ENCODE data around the gene SLC7A4. TPM values are rescaled to one million over a fixed set of nuclear protein-coding genes. Genes with fewer than 3 reads are reported as not detected.

SLC7A4 gene
- total RNA-seq, 1 donor = not detected

DNA sequence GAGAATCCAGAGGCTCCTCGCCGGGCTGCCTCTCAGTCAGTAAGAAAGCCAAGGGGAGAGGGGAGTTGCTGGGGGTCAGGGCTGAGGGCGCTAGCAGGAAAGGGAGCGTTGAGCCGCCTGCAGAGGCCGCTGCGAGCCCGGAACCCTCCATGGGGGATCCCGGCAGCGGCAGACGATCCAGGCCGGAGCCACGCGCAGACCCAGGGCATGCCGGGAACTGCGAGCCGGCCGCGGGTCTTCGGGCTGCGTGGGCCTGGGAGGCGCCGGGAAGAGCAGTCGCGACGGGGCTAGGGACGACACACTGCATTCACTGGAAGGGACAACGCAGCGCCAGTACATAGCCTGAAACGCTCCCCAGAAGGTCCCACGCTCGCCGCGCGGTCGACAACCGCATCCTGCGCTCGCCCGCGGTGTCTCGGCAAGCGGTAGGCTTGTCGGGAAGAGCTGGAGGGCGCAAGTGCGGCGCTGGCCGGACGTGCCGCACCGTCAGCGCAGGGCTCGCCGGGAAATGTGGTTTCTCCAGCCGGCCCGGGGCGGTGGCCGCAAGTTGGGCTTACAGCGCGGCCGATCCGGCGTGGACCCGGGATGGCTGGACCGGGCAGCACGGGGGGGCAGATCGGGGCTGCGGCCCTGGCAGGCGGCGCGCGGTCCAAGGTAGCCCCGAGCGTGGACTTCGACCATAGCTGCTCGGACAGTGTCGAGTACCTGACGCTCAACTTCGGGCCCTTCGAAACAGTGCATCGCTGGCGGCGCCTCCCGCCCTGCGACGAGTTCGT, 50.4 kb downstream of the SLC7A4 start, which contains the start of gene LZTR1:
LZTR1 (plus strand) TSS at position 511 of the 776 bp plus-strand sequence; CDS start at position 586, 75 bp downstream.
- no peaks in the 10 kb centered on the region for H3K9me3 ChIP-seq (ENCODE audit: low read depth, low read length)
- peaks cover 30% of the 10 kb centered on the region for H3K4me1 ChIP-seq (ENCODE audit: insufficient read depth, low read length)
- H3K4me3 ChIP-seq (ENCODE audit: low read length) = peak within 1 kb of the TSS; percentile 71
- no peaks in the 10 kb centered on the region for H3K27me3 ChIP-seq (ENCODE audit: insufficient read depth, low read length)

DNA sequence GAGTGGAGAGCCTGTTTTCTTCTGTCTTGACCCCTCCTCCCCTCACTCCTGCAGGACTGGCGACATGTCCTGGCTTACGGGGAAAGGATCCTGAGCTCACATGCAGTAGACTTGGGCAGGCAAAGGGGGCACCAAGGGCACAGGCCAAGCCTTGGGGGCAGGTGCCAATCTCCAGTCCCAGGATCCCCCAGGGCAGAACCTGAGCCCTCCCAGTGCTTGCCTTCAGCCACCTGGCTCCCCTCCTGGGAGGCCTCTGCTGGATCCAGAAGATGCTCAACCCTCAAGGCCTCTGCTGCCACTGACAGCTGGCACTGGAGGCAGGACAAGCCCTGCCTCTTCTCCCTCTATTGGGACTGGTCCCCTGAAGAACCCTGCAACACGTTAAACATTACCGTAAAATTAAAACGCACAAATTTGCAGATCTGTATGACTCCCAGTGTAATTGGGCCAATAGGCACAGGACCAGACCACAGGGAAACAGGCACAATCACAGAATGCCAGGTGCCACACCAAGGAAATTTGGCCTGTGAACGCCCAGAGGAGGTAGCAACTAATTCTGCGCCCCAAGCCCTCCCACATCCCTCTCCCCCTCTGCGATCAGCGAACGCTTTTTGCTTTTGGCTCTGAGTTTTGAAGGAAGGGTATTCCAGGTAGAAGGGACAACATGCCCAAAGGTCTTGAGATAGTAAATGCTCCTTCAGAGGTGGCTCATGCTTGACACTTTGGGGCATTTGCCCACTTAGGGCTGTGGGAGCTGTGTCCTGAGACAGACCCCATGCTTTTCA, 51.2 kb downstream of the SLC7A4 start:
- H3K27me3 ChIP-seq (ENCODE audit: insufficient read depth, low read length) = no peaks in the 10 kb centered on the region
- H3K9me3 ChIP-seq (ENCODE audit: low read depth, low read length) = no peaks in the 10 kb centered on the region
- H3K4me1 ChIP-seq (ENCODE audit: insufficient read depth, low read length) = peaks cover 30% of the 10 kb centered on the region
- H3K4me3 ChIP-seq (ENCODE audit: low read length) = peak overlapping the region; percentile 71

DNA sequence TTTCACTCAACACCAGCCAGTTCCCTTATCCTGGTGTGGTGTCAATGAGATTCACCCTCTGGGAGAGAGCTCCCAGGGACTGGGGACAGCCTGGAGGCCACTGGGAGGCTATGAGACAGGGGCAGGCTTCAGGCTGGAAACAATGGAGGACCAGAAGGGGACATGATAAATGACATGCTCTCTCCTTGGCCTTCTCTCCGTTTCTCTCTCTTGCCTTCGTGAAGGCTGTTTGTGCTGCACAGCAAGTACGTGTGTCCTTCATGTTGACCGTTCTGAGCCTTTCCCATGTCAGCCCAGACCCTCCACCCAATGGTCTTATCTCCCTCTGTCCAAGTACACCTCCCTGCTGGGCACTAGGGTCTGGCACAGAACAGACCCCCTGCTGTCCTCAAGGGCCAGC, 51.8 kb downstream of the SLC7A4 start:
- no peaks in the 10 kb centered on the region for H3K9me3 ChIP-seq (ENCODE audit: low read depth, low read length)
- no peaks in the 10 kb centered on the region for H3K27me3 ChIP-seq (ENCODE audit: insufficient read depth, low read length)
- peaks cover 30% of the 10 kb centered on the region for H3K4me1 ChIP-seq (ENCODE audit: insufficient read depth, low read length)
- H3K4me3 ChIP-seq (ENCODE audit: low read length) = no peak overlapping the region

GRCh38 chr22:20979940-20980453, 52.4 kb downstream of the SLC7A4 start:
- Histone ChIP-seq H3K4me3 (ENCODE audit: low read length) (no peak overlapping the region), H3K27me3 (ENCODE audit: insufficient read depth, low read length) (no peaks in the 10 kb centered on the region), H3K9me3 (ENCODE audit: low read depth, low read length) (no peaks in the 10 kb centered on the region), H3K4me1 (ENCODE audit: insufficient read depth, low read length) (peaks cover 30% of the 10 kb centered on the region)

- no peaks in the 10 kb centered on the region for H3K9me3 ChIP-seq (ENCODE audit: low read depth, low read length)
- H3K27me3 ChIP-seq (ENCODE audit: insufficient read depth, low read length) = no peaks in the 10 kb centered on the region
- H3K4me3 ChIP-seq (ENCODE audit: low read length) = no peak overlapping the region
- H3K4me1 ChIP-seq (ENCODE audit: insufficient read depth, low read length) = peaks cover 30% of the 10 kb centered on the region
These were observed 53.0 kb downstream of the SLC7A4 start for GRCh38 chr22:20979243-20979809.

Other genes starting within 250 kb of the SLC7A4 start
- 83.0 TPM for gene PI4KA, start 173.8 kb downstream of the SLC7A4 start, total RNA-seq
- gene SNAP29, start 173.6 kb downstream of the SLC7A4 start, total RNA-seq = 11.5 TPM
- gene CRKL, start 115.2 kb downstream of the SLC7A4 start, total RNA-seq = 51.9 TPM
- gene AIFM3, start 65.3 kb downstream of the SLC7A4 start, total RNA-seq = 5.2 TPM
- gene LZTR1, start 50.3 kb downstream of the SLC7A4 start, total RNA-seq = 24.8 TPM
- gene THAP7, start 30.4 kb downstream of the SLC7A4 start, total RNA-seq = 58.2 TPM
- 0.21 TPM for gene P2RX6, start 17.4 kb downstream of the SLC7A4 start, total RNA-seq
- gene LRRC74B, start 13.4 kb upstream of the SLC7A4 start, total RNA-seq = not detected

All from mononuclear cell (primary cell).